ENCODE measurements around the gene TTLL9.

- TF ChIP-seq, protein P1, sequence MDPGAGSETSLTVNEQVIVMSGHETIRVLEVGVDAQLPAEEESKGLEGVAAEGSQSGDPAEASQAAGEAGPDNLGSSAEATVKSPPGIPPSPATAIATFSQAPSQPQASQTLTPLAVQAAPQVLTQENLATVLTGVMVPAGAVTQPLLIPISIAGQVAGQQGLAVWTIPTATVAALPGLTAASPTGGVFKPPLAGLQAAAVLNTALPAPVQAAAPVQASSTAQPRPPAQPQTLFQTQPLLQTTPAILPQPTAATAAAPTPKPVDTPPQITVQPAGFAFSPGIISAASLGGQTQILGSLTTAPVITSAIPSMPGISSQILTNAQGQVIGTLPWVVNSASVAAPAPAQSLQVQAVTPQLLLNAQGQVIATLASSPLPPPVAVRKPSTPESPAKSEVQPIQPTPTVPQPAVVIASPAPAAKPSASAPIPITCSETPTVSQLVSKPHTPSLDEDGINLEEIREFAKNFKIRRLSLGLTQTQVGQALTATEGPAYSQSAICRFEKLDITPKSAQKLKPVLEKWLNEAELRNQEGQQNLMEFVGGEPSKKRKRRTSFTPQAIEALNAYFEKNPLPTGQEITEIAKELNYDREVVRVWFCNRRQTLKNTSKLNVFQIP (CRISPR knock-in tag; IDR thresholded peaks at IDR 0.05; ENCODE audit: borderline replicate concordance, low read depth): no peak
- TF ChIP-seq ZFP30 (CRISPR knock-in tag; IDR thresholded peaks at IDR 0.05) (no peak), PATZ1 (CRISPR knock-in tag; IDR thresholded peaks at IDR 0.05; ENCODE audit: borderline replicate concordance) (no peak), TCF4 (CRISPR knock-in tag; IDR thresholded peaks at IDR 0.05; ENCODE audit: borderline replicate concordance) (no peak), ZNF70 (CRISPR knock-in tag; IDR thresholded peaks at IDR 0.05) (no peak), ARNTL (CRISPR knock-in tag; IDR thresholded peaks at IDR 0.05; ENCODE audit: borderline replicate concordance, low read depth) (no peak), ISL1 (CRISPR knock-in tag; IDR thresholded peaks at IDR 0.05) (no peak), ESRRG (CRISPR knock-in tag; IDR thresholded peaks at IDR 0.05) (no peak), SNAI2 (CRISPR knock-in tag; IDR thresholded peaks at IDR 0.05) (no peak), BACH2 (CRISPR knock-in tag; IDR thresholded peaks at IDR 0.05; ENCODE audit: borderline replicate concordance) (no peak), CREB5 (CRISPR knock-in tag; IDR thresholded peaks at IDR 0.05; ENCODE audit: low read depth) (no peak), ZNF565 (CRISPR knock-in tag; conservative IDR thresholded peaks at IDR 0.05; ENCODE audit: low read depth) (no peak)
- TF ChIP-seq, protein P2, sequence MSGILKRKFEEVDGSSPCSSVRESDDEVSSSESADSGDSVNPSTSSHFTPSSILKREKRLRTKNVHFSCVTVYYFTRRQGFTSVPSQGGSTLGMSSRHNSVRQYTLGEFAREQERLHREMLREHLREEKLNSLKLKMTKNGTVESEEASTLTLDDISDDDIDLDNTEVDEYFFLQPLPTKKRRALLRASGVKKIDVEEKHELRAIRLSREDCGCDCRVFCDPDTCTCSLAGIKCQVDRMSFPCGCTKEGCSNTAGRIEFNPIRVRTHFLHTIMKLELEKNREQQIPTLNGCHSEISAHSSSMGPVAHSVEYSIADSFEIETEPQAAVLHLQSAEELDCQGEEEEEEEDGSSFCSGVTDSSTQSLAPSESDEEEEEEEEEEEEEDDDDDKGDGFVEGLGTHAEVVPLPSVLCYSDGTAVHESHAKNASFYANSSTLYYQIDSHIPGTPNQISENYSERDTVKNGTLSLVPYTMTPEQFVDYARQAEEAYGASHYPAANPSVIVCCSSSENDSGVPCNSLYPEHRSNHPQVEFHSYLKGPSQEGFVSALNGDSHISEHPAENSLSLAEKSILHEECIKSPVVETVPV (CRISPR knock-in tag; IDR thresholded peaks at IDR 0.05): no peak
Measured at GRCh38 chr20:31896049-31896448, 25.6 kb downstream of the TTLL9 start.
